Activated T-cell treated with anti-CD3 and anti-CD28 coated beads for 48 hours (primary cell): ENCODE data around the gene PGA5.

Experiments
- DNase-seq: peaks from one replicate; pipeline ENCODE4 v3.0.0-alpha.2; 2020; ENCODE audit warnings: low read depth

PGA5 gene

DNA sequence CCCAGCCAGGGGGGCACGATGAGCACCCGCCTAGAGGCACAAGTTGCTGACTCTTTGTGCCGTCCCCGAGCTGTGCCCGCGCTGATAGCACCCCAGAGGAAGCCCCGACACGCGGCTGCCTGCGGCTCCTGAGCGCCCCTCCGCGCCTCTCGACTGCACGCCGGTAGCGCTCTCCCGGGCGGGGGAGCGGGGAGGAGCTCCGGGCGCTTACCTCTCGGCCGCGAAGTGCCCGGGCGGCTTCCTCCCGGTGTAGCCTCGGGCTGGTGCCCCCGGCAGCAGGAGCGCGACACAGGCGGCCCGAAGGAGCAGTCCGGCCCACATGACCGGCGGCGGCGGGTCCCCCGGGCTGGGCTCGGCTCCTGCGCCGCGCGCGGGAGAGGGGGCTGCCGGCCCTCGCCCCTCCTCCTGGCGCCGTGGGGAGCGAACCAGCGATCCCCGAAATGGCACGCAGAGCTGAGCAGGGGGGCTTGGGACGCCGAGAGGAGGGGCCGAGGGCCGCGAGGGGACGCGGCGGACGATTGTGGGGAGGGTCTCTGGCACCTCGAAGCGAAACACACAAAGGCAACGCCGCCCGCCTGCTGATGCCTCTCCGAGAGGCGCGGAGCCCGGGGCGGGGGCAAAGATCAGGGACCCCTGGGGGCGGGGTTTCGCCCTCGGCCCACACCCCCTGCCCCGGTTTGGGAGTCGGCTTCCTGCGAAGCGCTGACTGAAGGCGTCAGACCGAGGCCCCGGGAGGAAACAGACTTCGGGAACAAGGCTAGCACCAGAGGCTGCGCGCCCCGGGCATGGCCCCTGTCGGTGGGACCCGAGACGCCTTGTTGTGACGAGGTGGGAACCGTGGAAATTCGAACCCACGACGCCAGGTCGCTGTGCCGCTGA, 54.0 kb downstream of the PGA5 start, which contains the start of gene VWCE:
Gene VWCE, minus strand, starts transcription at position 600 of the 879 bp plus-strand sequence. Its CDS starts 279 bp downstream, at position 321.
- peak; percentile 77 for DNase-seq

GRCh38 chr11:61295596-61295926, 54.6 kb downstream of the PGA5 start:
- DNase-seq, result no peak

DNA sequence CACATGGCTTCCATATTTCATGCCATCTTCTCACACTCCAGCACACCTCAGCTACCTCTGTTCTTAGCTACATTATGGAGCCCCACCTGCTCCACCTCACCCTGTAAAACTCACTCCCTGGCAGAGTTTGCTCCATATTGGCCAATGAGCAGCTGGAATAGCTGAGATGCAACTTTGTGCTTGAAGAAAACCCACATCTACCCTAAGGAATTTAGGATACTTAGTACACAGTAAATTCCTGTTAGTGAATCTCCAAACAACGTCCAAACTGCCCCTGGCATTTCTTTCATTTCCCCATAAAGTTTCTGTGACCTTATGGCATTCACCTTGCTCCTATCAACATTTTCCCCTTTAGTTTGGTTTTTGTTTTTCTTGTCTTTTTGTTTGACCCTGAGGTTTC, 56.4 kb downstream of the PGA5 start:
- DNase-seq, result no peak

- DNase-seq, result no peak
These were observed 56.8 kb downstream of the PGA5 start for GRCh38 chr11:61297746-61298145.

- no peak for DNase-seq
These were observed 57.8 kb downstream of the PGA5 start for GRCh38 chr11:61298663-61299244.
